Stimulated activated naive B cell treated with anti-CD40 and anti-IgM and Interleukin-4, amounts not matched to agents 10 μg/mL and 1 μg/mL and 100 μg/mL, for 72 hours (primary cell): ENCODE results near the gene SNX5.

Experiments used
- ATAC-seq, 2 donors: fragments of 150-1000 bp; cut with Tn5 transposase; replicated peaks; 2 replicates each; pipeline ENCODE4 v1.10.0; 2021; ENCODE audit warnings: moderate library complexity in 1 of 2
- DNase-seq: peaks from one replicate; pipeline ENCODE4 v3.0.0; 2021
- H3K27ac Mint-ChIP-seq: one replicate; pipeline ENCODE4 v1.8.0; 2022; ENCODE audit warnings: mild to moderate bottlenecking, mixed read lengths
- H3K27me3 Mint-ChIP-seq, 2 donors: one replicate each; pipeline ENCODE4 v1.8.0; 2022; ENCODE audit warnings: mixed read lengths in 2 of 2
- H3K36me3 Mint-ChIP-seq, 2 donors: one replicate each; pipeline ENCODE4 v1.8.0; 2022; ENCODE audit warnings: mixed read lengths in 2 of 2, mild to moderate bottlenecking in 1 of 2
- H3K4me1 Mint-ChIP-seq, 2 donors: one replicate each; pipeline ENCODE4 v1.8.0; 2022; ENCODE audit warnings: mixed read lengths in 2 of 2, mild to moderate bottlenecking in 1 of 2
- H3K4me3 Mint-ChIP-seq, 2 donors: one replicate each; pipeline ENCODE4 v1.8.0; 2022; ENCODE audit warnings: mild to moderate bottlenecking in 2 of 2, mixed read lengths in 2 of 2, moderate library complexity in 1 of 2
- H3K9me3 Mint-ChIP-seq, 2 donors: one replicate each; pipeline ENCODE4 v1.8.0; 2022; ENCODE audit warnings: mixed read lengths in 2 of 2, mild to moderate bottlenecking in 1 of 2

The SNX5 gene

GRCh38 chr20:17968366-17969277 is at the start of gene SNX5, which contains the start of gene MGME1:
SNX5 (minus strand) TSS chr20:17968794; CDS start chr20:17968425, 369 bp downstream.
MGME1 (plus strand) TSS chr20:17969018; CDS start chr20:17969860, 842 bp downstream.
- Mint-ChIP-seq H3K4me3 (peak within 1 kb of the TSS; percentile 97 to 100), H3K9me3 (no peaks in the 10 kb centered on the region), H3K36me3 (peaks cover 59 to 74% of the 10 kb centered on the region in 2 donors), H3K4me1 (peaks cover 33 to 57% of the 10 kb centered on the region in 2 donors), H3K27ac (peak within 1 kb of the TSS; percentile 99), H3K27me3 (no peaks in the 10 kb centered on the region)
- ATAC-seq (peak; percentile 82 to 85), DNase-seq (peak; percentile 100)

- H3K36me3 Mint-ChIP-seq, result no peaks in the 10 kb centered on the region
- no peak overlapping the region for H3K4me3 Mint-ChIP-seq
- peaks cover 0 to 5% of the 10 kb centered on the region in 2 donors for H3K27me3 Mint-ChIP-seq
- DNase-seq (no peak), ATAC-seq (no peak)
- H3K4me1 Mint-ChIP-seq, result peaks cover 5 to 6% of the 10 kb centered on the region in 2 donors
- no peak overlapping the region for H3K27ac Mint-ChIP-seq
- H3K9me3 Mint-ChIP-seq, result no peaks in the 10 kb centered on the region
These were observed 49.5 kb upstream of the SNX5 start for GRCh38 chr20:18018100-18018499.

- no peak for DNase-seq
- Mint-ChIP-seq H3K4me1 (peaks cover 8 to 12% of the 10 kb centered on the region in 2 donors), H3K4me3 (no peak overlapping the region), H3K27ac (no peak overlapping the region), H3K9me3 (peaks cover 0 to 2% of the 10 kb centered on the region in 2 donors), H3K27me3 (peaks cover 0 to 5% of the 10 kb centered on the region in 2 donors), H3K36me3 (no peaks in the 10 kb centered on the region)
- ATAC-seq, result no peak
These were observed 48.2 kb upstream of the SNX5 start for GRCh38 chr20:18016772-18017171.

GRCh38 chr20:18014411-18014810 is 45.8 kb upstream of the SNX5 start:
- Mint-ChIP-seq H3K4me1 (peaks cover 9 to 15% of the 10 kb centered on the region in 2 donors), H3K27me3 (no peaks in the 10 kb centered on the region), H3K36me3 (no peaks in the 10 kb centered on the region), H3K27ac (no peak overlapping the region), H3K9me3 (peaks cover 0 to 2% of the 10 kb centered on the region in 2 donors), H3K4me3 (no peak overlapping the region)
- ATAC-seq, result no peak
- no peak for DNase-seq

- Mint-ChIP-seq H3K4me1 (peaks cover 4 to 10% of the 10 kb centered on the region in 2 donors), H3K9me3 (peaks cover 0 to 2% of the 10 kb centered on the region in 2 donors), H3K27ac (no peak overlapping the region), H3K36me3 (no peaks in the 10 kb centered on the region), H3K4me3 (no peak overlapping the region), H3K27me3 (no peaks in the 10 kb centered on the region)
- no peak for ATAC-seq
- DNase-seq, result no peak
These were observed 44.3 kb upstream of the SNX5 start for GRCh38 chr20:18012901-18013300.

GRCh38 chr20:18011951-18012645 is 43.5 kb upstream of the SNX5 start:
- H3K4me3 Mint-ChIP-seq, result no peak overlapping the region

GRCh38 chr20:18011482-18011881 is 42.9 kb upstream of the SNX5 start:
- no peak overlapping the region for H3K4me3 Mint-ChIP-seq
- peaks cover 0 to 2% of the 10 kb centered on the region in 2 donors for H3K9me3 Mint-ChIP-seq
- DNase-seq, result no peak
- peaks cover 4 to 22% of the 10 kb centered on the region in 2 donors for H3K4me1 Mint-ChIP-seq
- no peak overlapping the region for H3K27ac Mint-ChIP-seq
- ATAC-seq, result no peak
- no peaks in the 10 kb centered on the region for H3K36me3 Mint-ChIP-seq
- no peaks in the 10 kb centered on the region for H3K27me3 Mint-ChIP-seq

More at GRCh38 chr20:18011951-18012645, 43.5 kb upstream of the SNX5 start:
- DNase-seq (no peak), ATAC-seq (peak in 1 of 2 donors; percentile 52)
- H3K9me3 Mint-ChIP-seq, result peaks cover 0 to 2% of the 10 kb centered on the region in 2 donors
- no peak overlapping the region for H3K27ac Mint-ChIP-seq
- no peaks in the 10 kb centered on the region for H3K27me3 Mint-ChIP-seq
- no peaks in the 10 kb centered on the region for H3K36me3 Mint-ChIP-seq
- H3K4me1 Mint-ChIP-seq, result peaks cover 4 to 18% of the 10 kb centered on the region in 2 donors

GRCh38 chr20:18009116-18009515 is 40.5 kb upstream of the SNX5 start:
- ATAC-seq (no peak), DNase-seq (no peak)
- Mint-ChIP-seq H3K36me3 (no peaks in the 10 kb centered on the region), H3K27me3 (no peaks in the 10 kb centered on the region), H3K4me1 (peaks cover 20 to 45% of the 10 kb centered on the region in 2 donors), H3K4me3 (no peak overlapping the region), H3K27ac (no peak overlapping the region), H3K9me3 (peaks cover 0 to 2% of the 10 kb centered on the region in 2 donors)

- Mint-ChIP-seq H3K36me3 (no peaks in the 10 kb centered on the region), H3K27me3 (no peaks in the 10 kb centered on the region), H3K27ac (no peak overlapping the region), H3K4me1 (peaks cover 25 to 51% of the 10 kb centered on the region in 2 donors), H3K9me3 (peaks cover 0 to 2% of the 10 kb centered on the region in 2 donors), H3K4me3 (no peak overlapping the region)
- DNase-seq (no peak), ATAC-seq (no peak)
These were observed 39.1 kb upstream of the SNX5 start for GRCh38 chr20:18007534-18008292.

- Mint-ChIP-seq H3K4me1 (peaks cover 21 to 45% of the 10 kb centered on the region in 2 donors), H3K27me3 (no peaks in the 10 kb centered on the region), H3K4me3 (no peak overlapping the region), H3K27ac (peak overlapping the region; percentile 31), H3K36me3 (no peaks in the 10 kb centered on the region), H3K9me3 (no peaks in the 10 kb centered on the region)
- no peak for DNase-seq
- ATAC-seq, result no peak
These were observed 38.1 kb upstream of the SNX5 start for GRCh38 chr20:18006684-18007083.

GRCh38 chr20:18005990-18006364 is 37.4 kb upstream of the SNX5 start:
- peak overlapping the region in 1 of 2 donors; percentile 72 for H3K4me3 Mint-ChIP-seq
- H3K27me3 Mint-ChIP-seq, result no peaks in the 10 kb centered on the region
- no peak for ATAC-seq
- H3K36me3 Mint-ChIP-seq, result no peaks in the 10 kb centered on the region
- peaks cover 23 to 47% of the 10 kb centered on the region in 2 donors for H3K4me1 Mint-ChIP-seq
- H3K9me3 Mint-ChIP-seq, result no peaks in the 10 kb centered on the region
- no peak for DNase-seq
- H3K27ac Mint-ChIP-seq, result peak overlapping the region; percentile 97

GRCh38 chr20:18005170-18005989 is 36.8 kb upstream of the SNX5 start:
- peak overlapping the region; percentile 49 to 72 for H3K4me3 Mint-ChIP-seq

GRCh38 chr20:18004384-18005031 is 35.9 kb upstream of the SNX5 start:
- Mint-ChIP-seq H3K4me3 (peak overlapping the region; percentile 49 to 72), H3K4me1 (peaks cover 25 to 47% of the 10 kb centered on the region in 2 donors), H3K36me3 (no peaks in the 10 kb centered on the region), H3K27ac (peak overlapping the region; percentile 97), H3K9me3 (no peaks in the 10 kb centered on the region), H3K27me3 (no peaks in the 10 kb centered on the region)
- no peak for ATAC-seq
- DNase-seq, result no peak

More at GRCh38 chr20:18005170-18005989, 36.8 kb upstream of the SNX5 start:
- H3K9me3 Mint-ChIP-seq, result no peaks in the 10 kb centered on the region
- ATAC-seq (peak; percentile 90 to 91), DNase-seq (peak; percentile 70)
- H3K4me1 Mint-ChIP-seq, result peaks cover 23 to 47% of the 10 kb centered on the region in 2 donors
- H3K27me3 Mint-ChIP-seq, result no peaks in the 10 kb centered on the region
- peak overlapping the region; percentile 97 for H3K27ac Mint-ChIP-seq
- no peaks in the 10 kb centered on the region for H3K36me3 Mint-ChIP-seq
